ENCODE measurements around the gene CUL4A. TPM values are rescaled to one million over a fixed set of nuclear protein-coding genes. Genes with fewer than 3 reads are reported as not detected.

The CUL4A gene
- polyA plus RNA-seq, 1 of the 3 experiments (the other 2 are of a cell fraction), result 51.2 TPM

DNA sequence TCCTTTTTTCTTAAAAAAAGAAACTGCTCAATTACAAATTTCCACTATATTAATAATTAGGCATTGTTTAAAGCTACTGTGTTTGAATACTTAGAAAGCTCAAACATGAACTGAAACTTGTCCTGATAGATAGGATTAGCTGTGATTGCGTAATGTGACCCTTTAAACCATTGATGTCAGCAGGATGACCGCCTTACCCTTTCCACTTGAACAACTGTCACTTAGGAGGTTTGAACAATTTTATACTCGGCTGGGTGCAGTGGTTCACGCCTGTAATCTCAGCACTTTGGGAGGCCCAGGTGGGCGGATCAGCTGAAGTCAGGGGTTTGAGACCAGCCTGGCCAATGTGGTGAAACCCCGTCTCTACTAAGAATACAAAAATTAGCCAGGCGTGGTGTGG lies 90.5 kb downstream of the CUL4A start:
- WGBS (ENCODE audit: low lambda C conversion rate), result 89% methylated on average over 7 of the region's 7 CpGs
- Histone ChIP-seq H3K9me2 (no peaks in the 10 kb centered on the region), H3K4me1 (ENCODE audit: control insufficient read depth in 1 of 2, insufficient read depth in 2 of 2, low read depth in 1 of 2, low read length in 1 of 2) (peaks cover 0 to 13% of the 10 kb centered on the region in 2 experiments; a peak in 1 of 4 replicates), H3K27ac (ENCODE audit: low read depth in 2 of 2, low read length in 1 of 2) (no peak overlapping the region), H3K9ac (no peak overlapping the region), H3K27me3 (ENCODE audit: insufficient read depth) (no peaks in the 10 kb centered on the region), H3K9me3 (no peaks in the 10 kb centered on the region), H3K4me2 (no peak overlapping the region), H2AFZ (ENCODE audit: low read depth) (no peak overlapping the region), H4K20me1 (ENCODE audit: insufficient read depth) (peaks cover 55% of the 10 kb centered on the region), H3K4me3 (ENCODE audit: low read depth in 2 of 2, low read length in 1 of 2) (no peak overlapping the region), H3K79me2 (ENCODE audit: insufficient read depth) (peaks cover 85% of the 10 kb centered on the region), H3F3A (replicated peaks; ENCODE audit: insufficient read depth) (peaks cover 16% of the 10 kb centered on the region), H3K36me3 (replicated peaks in 1 of 2; ENCODE audit: control insufficient read depth in 1 of 2, insufficient read depth in 2 of 2, low read length in 1 of 2) (no peaks in the 10 kb centered on the region)
- no peak for DNase-seq
- ChIA-PET CTCF (no interaction called here), POLR2A (no interaction called here)
- TF ChIP-seq CHD2 (IDR thresholded peaks at IDR 0.05; ENCODE audit: low read length, partially characterized antibody) (no peak), RCOR1 (IDR thresholded peaks at IDR 0.05; ENCODE audit: low read length) (no peak), EZH2phosphoT487 (IDR thresholded peaks at IDR 0.05; ENCODE audit: borderline replicate concordance, low read depth) (no peak), GATA2 (CRISPR knock-in tag; IDR thresholded peaks at IDR 0.05) (no peak), NFIC (IDR thresholded peaks at IDR 0.05; ENCODE audit: borderline replicate concordance) (no peak), POLR2AphosphoS5 (IDR thresholded peaks at IDR 0.05; ENCODE audit: low read depth, low read length) (no peak), FOXJ3 (CRISPR knock-in tag; IDR thresholded peaks at IDR 0.05) (no peak), TEAD4 (IDR thresholded peaks at IDR 0.05; ENCODE audit: borderline replicate concordance, insufficient read depth) (no peak), RAD21 (IDR thresholded peaks at IDR 0.05; ENCODE audit: low read length) (no peak), ELF1 (IDR thresholded peaks at IDR 0.05) (no peak), MEF2A (IDR thresholded peaks at IDR 0.05; ENCODE audit: borderline replicate concordance, low read depth) (no peak)
- TF ChIP-seq, protein P1, sequence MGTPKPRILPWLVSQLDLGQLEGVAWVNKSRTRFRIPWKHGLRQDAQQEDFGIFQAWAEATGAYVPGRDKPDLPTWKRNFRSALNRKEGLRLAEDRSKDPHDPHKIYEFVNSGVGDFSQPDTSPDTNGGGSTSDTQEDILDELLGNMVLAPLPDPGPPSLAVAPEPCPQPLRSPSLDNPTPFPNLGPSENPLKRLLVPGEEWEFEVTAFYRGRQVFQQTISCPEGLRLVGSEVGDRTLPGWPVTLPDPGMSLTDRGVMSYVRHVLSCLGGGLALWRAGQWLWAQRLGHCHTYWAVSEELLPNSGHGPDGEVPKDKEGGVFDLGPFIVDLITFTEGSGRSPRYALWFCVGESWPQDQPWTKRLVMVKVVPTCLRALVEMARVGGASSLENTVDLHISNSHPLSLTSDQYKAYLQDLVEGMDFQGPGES (IDR thresholded peaks at IDR 0.05; ENCODE audit: low read depth, low read length), result no peak
- TF ChIP-seq, protein P2, sequence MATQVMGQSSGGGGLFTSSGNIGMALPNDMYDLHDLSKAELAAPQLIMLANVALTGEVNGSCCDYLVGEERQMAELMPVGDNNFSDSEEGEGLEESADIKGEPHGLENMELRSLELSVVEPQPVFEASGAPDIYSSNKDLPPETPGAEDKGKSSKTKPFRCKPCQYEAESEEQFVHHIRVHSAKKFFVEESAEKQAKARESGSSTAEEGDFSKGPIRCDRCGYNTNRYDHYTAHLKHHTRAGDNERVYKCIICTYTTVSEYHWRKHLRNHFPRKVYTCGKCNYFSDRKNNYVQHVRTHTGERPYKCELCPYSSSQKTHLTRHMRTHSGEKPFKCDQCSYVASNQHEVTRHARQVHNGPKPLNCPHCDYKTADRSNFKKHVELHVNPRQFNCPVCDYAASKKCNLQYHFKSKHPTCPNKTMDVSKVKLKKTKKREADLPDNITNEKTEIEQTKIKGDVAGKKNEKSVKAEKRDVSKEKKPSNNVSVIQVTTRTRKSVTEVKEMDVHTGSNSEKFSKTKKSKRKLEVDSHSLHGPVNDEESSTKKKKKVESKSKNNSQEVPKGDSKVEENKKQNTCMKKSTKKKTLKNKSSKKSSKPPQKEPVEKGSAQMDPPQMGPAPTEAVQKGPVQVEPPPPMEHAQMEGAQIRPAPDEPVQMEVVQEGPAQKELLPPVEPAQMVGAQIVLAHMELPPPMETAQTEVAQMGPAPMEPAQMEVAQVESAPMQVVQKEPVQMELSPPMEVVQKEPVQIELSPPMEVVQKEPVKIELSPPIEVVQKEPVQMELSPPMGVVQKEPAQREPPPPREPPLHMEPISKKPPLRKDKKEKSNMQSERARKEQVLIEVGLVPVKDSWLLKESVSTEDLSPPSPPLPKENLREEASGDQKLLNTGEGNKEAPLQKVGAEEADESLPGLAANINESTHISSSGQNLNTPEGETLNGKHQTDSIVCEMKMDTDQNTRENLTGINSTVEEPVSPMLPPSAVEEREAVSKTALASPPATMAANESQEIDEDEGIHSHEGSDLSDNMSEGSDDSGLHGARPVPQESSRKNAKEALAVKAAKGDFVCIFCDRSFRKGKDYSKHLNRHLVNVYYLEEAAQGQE (IDR thresholded peaks at IDR 0.05; ENCODE audit: low read depth, low read length), result no peak
- TF ChIP-seq, protein P3, sequence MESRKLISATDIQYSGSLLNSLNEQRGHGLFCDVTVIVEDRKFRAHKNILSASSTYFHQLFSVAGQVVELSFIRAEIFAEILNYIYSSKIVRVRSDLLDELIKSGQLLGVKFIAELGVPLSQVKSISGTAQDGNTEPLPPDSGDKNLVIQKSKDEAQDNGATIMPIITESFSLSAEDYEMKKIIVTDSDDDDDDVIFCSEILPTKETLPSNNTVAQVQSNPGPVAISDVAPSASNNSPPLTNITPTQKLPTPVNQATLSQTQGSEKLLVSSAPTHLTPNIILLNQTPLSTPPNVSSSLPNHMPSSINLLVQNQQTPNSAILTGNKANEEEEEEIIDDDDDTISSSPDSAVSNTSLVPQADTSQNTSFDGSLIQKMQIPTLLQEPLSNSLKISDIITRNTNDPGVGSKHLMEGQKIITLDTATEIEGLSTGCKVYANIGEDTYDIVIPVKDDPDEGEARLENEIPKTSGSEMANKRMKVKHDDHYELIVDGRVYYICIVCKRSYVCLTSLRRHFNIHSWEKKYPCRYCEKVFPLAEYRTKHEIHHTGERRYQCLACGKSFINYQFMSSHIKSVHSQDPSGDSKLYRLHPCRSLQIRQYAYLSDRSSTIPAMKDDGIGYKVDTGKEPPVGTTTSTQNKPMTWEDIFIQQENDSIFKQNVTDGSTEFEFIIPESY (IDR thresholded peaks at IDR 0.05; ENCODE audit: borderline replicate concordance, low read depth), result no peak
